ENCODE results near the gene PJVK. TPM values are rescaled to one million over a fixed set of nuclear protein-coding genes. Genes with fewer than 3 reads are reported as not detected.

PJVK gene
- total and polyA plus RNA-seq, 2 of the 13 experiments (the other 11 are each of a cell fraction or from before 2014, with no cell fraction given): 1.2 to 2.6 TPM

GRCh38 chr2:178413472-178414265 is 37.5 kb upstream of the PJVK start (continued):
- TF ChIP-seq CBX2 (IDR thresholded peaks at IDR 0.05; ENCODE audit: low read depth, low read length): no peak
- no peak for TF ChIP-seq CBX2 (CRISPR knock-in tag; IDR thresholded peaks at IDR 0.05; ENCODE audit: low read depth)
- TF ChIP-seq KLF11 (CRISPR knock-in tag; IDR thresholded peaks at IDR 0.05): no peak
- no peak for TF ChIP-seq ZBTB14 (CRISPR knock-in tag; IDR thresholded peaks at IDR 0.05)
- TF ChIP-seq ZNF703 (CRISPR knock-in tag; IDR thresholded peaks at IDR 0.05; ENCODE audit: borderline replicate concordance): 0 out of 2 replicates have a peak, but pooled peaks have one; percentile 35
- no peak for TF ChIP-seq ZNF567 (CRISPR knock-in tag; IDR thresholded peaks at IDR 0.05; ENCODE audit: borderline replicate concordance)
- no peak for TF ChIP-seq STAT5B (CRISPR knock-in tag; IDR thresholded peaks at IDR 0.05)
- no peak for TF ChIP-seq CBX5 (CRISPR knock-in tag; IDR thresholded peaks at IDR 0.05; ENCODE audit: borderline replicate concordance)
- TF ChIP-seq ATF7 (IDR thresholded peaks at IDR 0.05): no peak
- TF ChIP-seq ATF7 (CRISPR knock-in tag; IDR thresholded peaks at IDR 0.05): no peak; the same call in 1 of the 2 replicates
- TF ChIP-seq ZKSCAN5 (CRISPR knock-in tag; IDR thresholded peaks at IDR 0.05): no peak
- TF ChIP-seq ARNT2 (CRISPR knock-in tag; IDR thresholded peaks at IDR 0.05; ENCODE audit: low read depth): no peak
- TF ChIP-seq SRY (CRISPR knock-in tag; IDR thresholded peaks at IDR 0.05): peak; percentile 73; the same call in 1 of the 2 replicates
- TF ChIP-seq ZBTB7A (CRISPR knock-in tag; IDR thresholded peaks at IDR 0.05): no peak
- no peak for TF ChIP-seq CBX1 (IDR thresholded peaks at IDR 0.05; ENCODE audit: low read depth)
- no peak for TF ChIP-seq ZNF768 (CRISPR knock-in tag; IDR thresholded peaks at IDR 0.05)
- TF ChIP-seq ZNF143 (CRISPR knock-in tag; IDR thresholded peaks at IDR 0.05): no peak
- no peak for TF ChIP-seq WIZ (CRISPR knock-in tag; IDR thresholded peaks at IDR 0.05)
- TF ChIP-seq ZSCAN30 (CRISPR knock-in tag; IDR thresholded peaks at IDR 0.05): no peak
- no peak for TF ChIP-seq ZNF574 (CRISPR knock-in tag; IDR thresholded peaks at IDR 0.05)
- TF ChIP-seq NFE2L2 (IDR thresholded peaks at IDR 0.05; ENCODE audit: low read length): no peak
- TF ChIP-seq ZNF614 (CRISPR knock-in tag; IDR thresholded peaks at IDR 0.05; ENCODE audit: borderline replicate concordance): no peak
- no peak for TF ChIP-seq ZNF350 (CRISPR knock-in tag; IDR thresholded peaks at IDR 0.05; ENCODE audit: borderline replicate concordance, low read depth)
- TF ChIP-seq SIX4 (CRISPR knock-in tag; IDR thresholded peaks at IDR 0.05): no peak
- TF ChIP-seq ZNF543 (CRISPR knock-in tag; IDR thresholded peaks at IDR 0.05): peak; percentile 56; the same call in 1 of the 2 replicates
- no peak for TF ChIP-seq NR2F6 (IDR thresholded peaks at IDR 0.05)
- TF ChIP-seq NR2F6 (CRISPR knock-in tag; IDR thresholded peaks at IDR 0.05): no peak
- TF ChIP-seq KDM4B (CRISPR knock-in tag; IDR thresholded peaks at IDR 0.05): no peak
- TF ChIP-seq SALL1 (CRISPR knock-in tag; IDR thresholded peaks at IDR 0.05): no peak
- 0 out of 2 replicates have a peak, but pooled peaks have one; percentile 27 for TF ChIP-seq ESRRA (CRISPR knock-in tag; IDR thresholded peaks at IDR 0.05; ENCODE audit: low read depth)
- TF ChIP-seq SPEN (CRISPR knock-in tag; IDR thresholded peaks at IDR 0.05; ENCODE audit: low read depth): no peak
